ENCODE results near the gene GPR32.
"Not testable (repeated sequence)": the region's sequence is repeated elsewhere in the genome, so short reads cannot be mapped to it uniquely, and the experiment has no call there.

The GPR32 gene

GRCh38 chr19:50779504-50780457, 9.5 kb downstream of the GPR32 start:
- in situ Hi-C loops (cut with HindIII; ENCODE audit: low sequenced_read_pairs): no loop called here

- in situ Hi-C loops (cut with HindIII; ENCODE audit: low sequenced_read_pairs): no loop called here
These were observed 10.6 kb downstream of the GPR32 start for GRCh38 chr19:50780753-50781435.

GRCh38 chr19:50783848-50784152, 13.5 kb downstream of the GPR32 start:
- in situ Hi-C loops (cut with HindIII; ENCODE audit: low sequenced_read_pairs): not testable (repeated sequence)

- in situ Hi-C loops (cut with HindIII; ENCODE audit: low sequenced_read_pairs): no loop called here
These were observed 14.4 kb downstream of the GPR32 start for GRCh38 chr19:50784710-50785109.

- in situ Hi-C loops (cut with HindIII; ENCODE audit: low sequenced_read_pairs): no loop called here
These were observed 15.1 kb downstream of the GPR32 start for GRCh38 chr19:50785329-50785728.

- in situ Hi-C loops (cut with HindIII; ENCODE audit: low sequenced_read_pairs): no loop called here
These were observed 20.1 kb downstream of the GPR32 start, which contains the start of gene ACP4 for GRCh38 chr19:50790396-50790795. Gene ACP4 (plus strand): TSS chr19:50790415. CDS start chr19:50790415, 0 bp downstream.

GRCh38 chr19:50790922-50791467, 20.7 kb downstream of the GPR32 start:
- in situ Hi-C loops (cut with HindIII; ENCODE audit: low sequenced_read_pairs): no loop called here

- in situ Hi-C loops (cut with HindIII; ENCODE audit: low sequenced_read_pairs): no loop called here
These were observed 21.5 kb downstream of the GPR32 start for GRCh38 chr19:50791594-50792271.

- in situ Hi-C loops (cut with HindIII; ENCODE audit: low sequenced_read_pairs): no loop called here
These were observed 22.3 kb downstream of the GPR32 start for GRCh38 chr19:50792272-50793250.

GRCh38 chr19:50793558-50794065, 23.3 kb downstream of the GPR32 start:
- in situ Hi-C loops (cut with HindIII; ENCODE audit: low sequenced_read_pairs): no loop called here

GRCh38 chr19:50794074-50794875, 24.0 kb downstream of the GPR32 start:
- in situ Hi-C loops (cut with HindIII; ENCODE audit: low sequenced_read_pairs): no loop called here

- in situ Hi-C loops (cut with HindIII; ENCODE audit: low sequenced_read_pairs): no loop called here
These were observed 24.8 kb downstream of the GPR32 start for GRCh38 chr19:50794876-50795663.

GRCh38 chr19:50795664-50796073, 25.4 kb downstream of the GPR32 start:
- in situ Hi-C loops (cut with HindIII; ENCODE audit: low sequenced_read_pairs): no loop called here

- in situ Hi-C loops (cut with HindIII; ENCODE audit: low sequenced_read_pairs): no loop called here
These were observed 25.9 kb downstream of the GPR32 start for GRCh38 chr19:50796128-50796633.

GRCh38 chr19:50796634-50797428, 26.6 kb downstream of the GPR32 start:
- in situ Hi-C loops (cut with HindIII; ENCODE audit: low sequenced_read_pairs): no loop called here

GRCh38 chr19:50797429-50797780, 27.1 kb downstream of the GPR32 start:
- in situ Hi-C loops (cut with HindIII; ENCODE audit: low sequenced_read_pairs): no loop called here
